GM21786 (cell line): ENCODE measurements around the gene KHSRP.
"Not testable (repeated sequence)": the region's sequence is repeated elsewhere in the genome, so short reads cannot be mapped to it uniquely, and the experiment has no call there.

Experiments used
- ATAC-seq: cut with Tn5 transposase; IDR thresholded peaks from one replicate; pipeline ENCODE4 v1.9.1; 2021; ENCODE audit not compliant: unreplicated experiment

KHSRP gene

DNA sequence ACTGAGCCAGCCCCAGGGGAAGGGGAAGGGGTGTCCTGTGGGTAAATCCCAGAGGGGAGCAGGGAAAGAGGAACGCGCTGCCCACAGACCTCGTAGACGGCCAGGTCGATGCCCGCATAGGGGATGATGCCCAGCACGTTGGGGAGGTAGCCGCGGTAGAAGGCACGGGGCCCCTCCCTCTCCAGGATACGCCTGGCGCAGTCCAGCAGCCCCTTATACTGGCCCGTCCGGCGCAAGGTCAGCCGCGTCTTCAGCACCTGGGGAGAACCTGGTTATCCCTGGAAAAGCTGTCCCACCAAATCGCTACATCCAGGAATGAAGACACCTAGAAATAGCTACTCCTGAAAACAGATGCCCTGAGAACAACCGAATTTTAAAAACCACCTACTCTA lies 27.6 kb upstream of the KHSRP start:
- ATAC-seq: no peak

DNA sequence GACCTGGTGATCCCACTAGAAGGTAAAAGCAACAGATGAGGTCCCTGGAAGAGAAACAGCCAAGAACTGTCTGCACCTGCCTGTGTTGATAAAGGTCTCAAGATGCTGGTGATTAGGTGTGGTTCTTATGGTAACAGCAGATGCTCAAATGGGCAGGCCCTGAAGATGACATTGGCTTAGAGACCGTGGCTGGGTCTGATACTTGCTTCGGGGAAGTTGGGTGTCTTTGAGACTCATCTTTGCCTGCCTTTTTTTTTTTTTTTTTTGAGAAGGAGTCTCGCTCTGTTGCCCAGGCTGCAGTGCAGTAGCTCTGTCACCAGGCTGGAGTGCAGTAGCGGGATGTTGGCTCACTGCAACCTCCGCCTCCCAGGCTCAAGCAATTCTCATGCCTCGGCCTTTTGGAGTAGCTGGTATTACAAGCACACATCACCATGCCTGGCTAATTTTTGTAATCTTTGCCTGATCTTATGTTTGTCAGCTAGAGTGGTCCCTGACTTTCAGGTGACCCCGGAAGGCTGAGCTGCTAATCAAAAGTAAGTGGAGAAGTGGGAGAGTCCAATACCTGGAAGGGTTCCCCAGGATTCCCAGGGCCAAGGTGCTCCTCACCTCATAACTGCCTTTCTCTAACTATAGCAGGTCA lies 27.1 kb upstream of the KHSRP start:
- no peak for ATAC-seq

- no peak for ATAC-seq
Measured at GRCh38 chr19:6450166-6450565, 25.6 kb upstream of the KHSRP start.

DNA sequence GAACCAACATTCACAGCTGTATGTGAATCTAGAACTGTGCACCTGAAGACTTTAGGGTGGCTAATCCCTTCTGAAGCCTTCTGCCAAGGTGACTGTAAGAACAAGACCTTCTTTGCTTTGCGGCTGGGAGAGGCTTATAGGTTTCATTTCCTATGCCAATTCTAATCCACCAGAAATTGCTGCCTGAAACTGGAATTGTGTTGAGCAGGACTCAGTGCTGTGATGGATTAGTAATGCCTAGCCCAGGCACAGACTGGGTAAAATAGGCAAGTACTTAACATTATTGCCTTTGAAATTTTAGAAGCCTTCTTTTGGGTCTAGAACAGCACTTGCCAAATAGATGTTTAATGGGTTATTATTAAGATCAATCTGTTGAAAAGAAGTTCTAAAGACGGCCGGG lies 23.4 kb upstream of the KHSRP start:
- ATAC-seq: no peak

- no peak for ATAC-seq
Measured at GRCh38 chr19:6446452-6446851, 21.8 kb upstream of the KHSRP start.

- no peak for ATAC-seq
Measured at GRCh38 chr19:6443986-6444385, 19.4 kb upstream of the KHSRP start.

DNA sequence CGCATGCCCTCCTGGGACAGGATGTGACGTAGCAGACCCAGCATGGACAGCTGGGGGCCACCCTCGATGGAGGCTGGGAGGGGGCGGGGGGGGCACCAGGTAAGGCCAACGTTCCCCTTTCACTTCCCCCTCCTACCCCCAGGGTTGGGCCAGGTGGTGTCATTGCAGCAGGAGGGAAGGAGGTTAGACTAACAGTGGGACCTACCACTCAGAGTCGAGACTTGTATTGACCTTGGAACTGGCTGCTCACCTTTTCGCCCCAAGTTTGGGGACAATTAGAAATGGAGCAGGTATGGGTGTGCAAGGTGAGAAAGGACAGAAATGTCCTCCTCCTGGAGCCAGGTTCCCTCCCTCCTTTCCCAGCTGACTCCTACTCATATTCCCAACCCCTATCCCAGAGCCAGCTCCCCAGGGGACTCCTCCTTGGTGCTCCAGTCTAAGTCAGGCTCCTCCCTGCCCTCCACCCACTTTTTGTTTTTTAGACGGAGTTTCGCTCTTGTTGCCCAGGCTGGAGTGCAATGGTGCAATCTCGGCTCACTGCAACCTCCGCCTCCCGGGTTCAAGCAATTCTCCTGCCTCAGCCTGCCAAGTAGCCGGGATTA lies 17.6 kb upstream of the KHSRP start:
- no peak for ATAC-seq

DNA sequence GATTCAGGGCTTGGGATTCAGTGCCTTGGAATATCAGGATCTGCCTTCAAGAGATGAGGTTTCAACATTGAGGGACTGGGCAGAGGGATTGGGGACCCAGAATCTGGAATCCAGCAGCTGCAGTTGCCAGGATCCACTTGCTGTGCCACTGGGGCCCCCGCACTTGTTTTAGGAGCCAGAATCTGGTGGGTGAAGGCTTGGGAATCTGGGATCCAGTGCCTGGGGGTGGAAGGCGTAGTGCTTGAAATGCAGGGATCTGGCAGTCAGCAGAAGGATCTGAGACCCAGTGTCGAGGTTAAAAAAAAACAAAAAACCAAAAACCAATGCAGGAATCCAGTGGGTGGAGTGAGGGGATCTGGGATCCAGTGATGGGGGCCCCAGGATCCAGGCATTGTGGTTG lies 16.3 kb upstream of the KHSRP start:
- ATAC-seq: no peak

DNA sequence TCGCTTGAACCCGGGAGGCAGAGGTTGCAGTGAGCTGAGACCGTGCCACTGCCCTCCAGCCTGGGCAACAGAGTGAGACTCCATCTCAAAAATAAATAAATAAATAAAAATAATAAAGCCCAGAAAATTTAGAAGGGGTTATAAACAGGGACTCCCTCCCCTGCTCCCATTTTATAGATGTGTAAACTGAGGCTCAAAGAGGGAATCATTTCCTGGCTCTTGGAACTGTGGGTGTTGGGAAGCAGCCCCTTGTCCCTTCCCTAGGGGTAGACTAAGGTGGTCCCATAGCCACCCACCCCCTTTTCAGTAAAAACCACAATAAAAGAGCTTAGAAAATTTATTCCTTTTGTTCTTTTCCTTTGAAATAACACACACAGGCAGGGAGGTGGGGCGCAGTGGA lies 15.1 kb upstream of the KHSRP start:
- ATAC-seq: no peak

DNA sequence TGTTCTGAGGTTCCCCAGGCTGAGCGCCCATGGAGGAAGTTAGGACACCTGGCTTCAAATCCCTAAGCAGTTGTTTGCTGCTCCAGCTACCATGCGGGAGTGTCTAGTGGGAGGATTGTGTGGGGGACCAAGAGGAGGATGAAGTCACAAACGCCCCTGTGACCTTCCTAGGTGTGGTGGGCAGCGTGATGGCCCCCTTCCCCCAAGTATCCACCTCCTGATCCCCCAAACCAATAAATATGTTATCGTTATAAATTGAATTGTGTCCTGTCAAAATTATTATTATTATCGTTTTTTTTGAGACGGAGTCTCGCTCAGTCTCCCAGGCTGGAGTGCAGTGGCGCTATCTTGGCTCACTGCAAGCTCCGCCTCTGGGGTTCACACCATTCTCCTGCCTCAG lies 9.1 kb upstream of the KHSRP start, which contains the start of gene SLC25A41:
SLC25A41 (minus strand) TSS at position 101 of the 400 bp plus-strand sequence; CDS start at position 31, 70 bp downstream.
- ATAC-seq: no peak

DNA sequence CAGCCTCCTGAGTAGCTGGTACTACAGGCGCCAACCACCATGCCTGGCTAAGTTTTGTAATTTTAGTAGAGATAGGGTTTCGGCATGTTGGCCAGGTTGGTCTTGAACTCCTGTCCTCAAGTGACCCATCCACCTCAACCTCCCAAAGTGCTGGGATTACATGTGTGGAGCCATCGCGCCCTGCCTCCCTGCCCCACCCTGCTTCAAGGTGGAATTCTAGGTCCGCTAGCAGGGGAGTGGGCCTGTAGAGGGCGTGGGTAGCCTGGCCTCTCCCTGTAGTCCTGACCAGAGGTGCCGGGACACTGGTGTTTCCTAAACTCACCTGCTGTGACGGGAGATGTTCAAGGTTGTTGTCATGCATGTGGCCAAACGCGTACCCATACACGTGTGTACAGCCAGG lies 8.6 kb upstream of the KHSRP start:
- no peak for ATAC-seq

GRCh38 chr19:6431891-6432290 lies 7.3 kb upstream of the KHSRP start:
- ATAC-seq: no peak

- no peak for ATAC-seq
Measured at GRCh38 chr19:6429419-6430221, 5.0 kb upstream of the KHSRP start.

DNA sequence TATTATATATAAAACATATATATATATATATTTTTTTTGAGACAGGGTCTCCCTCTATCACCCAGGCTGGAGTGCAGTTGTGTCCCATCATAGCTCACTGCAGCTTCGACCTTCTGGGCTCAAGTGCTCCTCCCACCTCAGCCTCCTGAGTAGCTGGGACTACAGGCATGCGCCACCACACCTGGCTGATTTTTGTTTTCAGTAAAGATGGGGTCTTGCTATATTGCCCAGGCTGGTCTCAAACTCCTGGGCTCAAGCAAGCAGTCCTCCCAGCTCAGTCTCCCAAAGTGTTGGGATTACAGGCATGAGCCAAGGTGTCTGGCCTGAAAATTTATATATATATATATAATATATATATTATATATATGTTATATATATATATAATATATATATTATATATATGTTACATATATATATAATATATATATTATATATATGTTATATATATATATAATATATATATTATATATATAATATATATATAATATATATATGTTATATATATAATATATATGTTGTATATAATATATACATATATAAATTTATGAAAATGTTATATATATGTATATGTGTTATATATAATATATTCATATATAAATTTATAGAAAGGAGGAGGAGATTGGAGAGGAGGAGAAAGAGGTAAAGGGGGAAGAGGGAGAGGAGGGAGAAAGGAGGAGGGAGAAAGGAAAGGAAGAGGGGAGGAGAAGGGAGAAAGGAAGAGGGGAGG lies 4.2 kb upstream of the KHSRP start:
- ATAC-seq: not testable (repeated sequence)

DNA sequence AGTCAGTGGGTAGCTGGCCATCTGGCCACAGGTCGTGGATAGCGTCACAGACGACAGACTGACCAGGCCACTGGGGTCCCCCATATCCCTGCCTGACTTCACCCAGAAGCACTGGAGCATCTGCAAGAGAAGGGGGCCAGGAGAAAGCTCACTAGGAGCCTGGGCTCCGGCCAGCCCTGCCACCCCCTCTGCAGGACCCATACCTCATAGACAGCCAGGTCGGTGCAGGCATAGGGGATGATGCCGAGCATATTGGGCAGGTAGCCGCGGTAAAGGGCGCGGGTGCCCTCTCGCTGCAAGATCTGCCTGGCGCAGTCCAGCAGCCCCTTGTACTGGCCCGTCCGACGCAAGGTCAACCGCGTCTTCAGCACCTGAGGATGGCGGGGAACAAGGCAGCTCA lies 2.5 kb upstream of the KHSRP start:
- ATAC-seq: no peak

DNA sequence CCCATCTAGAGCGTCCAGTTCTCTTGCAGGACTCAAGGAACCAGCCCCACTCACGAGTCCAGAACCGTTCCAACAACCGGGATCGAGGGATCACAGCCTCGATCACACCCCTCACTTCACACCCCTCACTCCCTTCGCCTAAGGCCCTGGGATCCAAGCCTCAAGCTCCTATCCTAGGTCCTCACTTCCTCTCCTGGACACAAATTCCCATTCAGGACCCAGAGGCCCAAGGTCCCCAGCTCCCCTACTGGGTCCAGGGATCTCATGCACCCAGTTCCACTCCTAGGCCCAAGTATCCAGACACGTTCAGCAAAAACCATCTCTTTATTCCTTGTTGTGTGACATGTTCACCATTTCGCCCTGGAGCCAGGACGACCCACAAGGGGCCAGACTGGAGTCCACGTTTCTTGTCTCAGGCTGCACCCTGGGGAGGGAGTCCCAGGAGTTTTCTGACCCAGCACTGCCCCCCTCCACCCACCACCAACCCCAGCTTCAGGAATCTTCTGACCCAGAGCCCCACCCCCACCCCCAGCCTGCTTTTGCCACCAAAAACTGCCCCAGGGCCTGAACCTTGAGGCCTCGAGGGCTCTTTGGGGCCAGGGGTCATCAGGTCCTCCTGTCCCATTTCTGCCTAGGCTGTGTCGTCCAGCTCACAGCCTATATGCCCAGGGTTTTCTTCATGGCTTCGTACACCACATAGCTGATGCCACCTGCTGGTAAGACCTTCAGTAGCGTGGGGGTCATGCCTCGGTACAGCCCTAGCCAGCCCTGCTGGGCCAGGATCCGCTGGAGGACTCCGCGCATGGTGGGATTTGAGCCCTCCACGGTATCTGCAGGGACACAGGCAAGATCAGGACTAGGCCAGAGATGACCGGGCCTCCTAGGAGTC lies 1.4 kb upstream of the KHSRP start:
- ATAC-seq: no peak

DNA sequence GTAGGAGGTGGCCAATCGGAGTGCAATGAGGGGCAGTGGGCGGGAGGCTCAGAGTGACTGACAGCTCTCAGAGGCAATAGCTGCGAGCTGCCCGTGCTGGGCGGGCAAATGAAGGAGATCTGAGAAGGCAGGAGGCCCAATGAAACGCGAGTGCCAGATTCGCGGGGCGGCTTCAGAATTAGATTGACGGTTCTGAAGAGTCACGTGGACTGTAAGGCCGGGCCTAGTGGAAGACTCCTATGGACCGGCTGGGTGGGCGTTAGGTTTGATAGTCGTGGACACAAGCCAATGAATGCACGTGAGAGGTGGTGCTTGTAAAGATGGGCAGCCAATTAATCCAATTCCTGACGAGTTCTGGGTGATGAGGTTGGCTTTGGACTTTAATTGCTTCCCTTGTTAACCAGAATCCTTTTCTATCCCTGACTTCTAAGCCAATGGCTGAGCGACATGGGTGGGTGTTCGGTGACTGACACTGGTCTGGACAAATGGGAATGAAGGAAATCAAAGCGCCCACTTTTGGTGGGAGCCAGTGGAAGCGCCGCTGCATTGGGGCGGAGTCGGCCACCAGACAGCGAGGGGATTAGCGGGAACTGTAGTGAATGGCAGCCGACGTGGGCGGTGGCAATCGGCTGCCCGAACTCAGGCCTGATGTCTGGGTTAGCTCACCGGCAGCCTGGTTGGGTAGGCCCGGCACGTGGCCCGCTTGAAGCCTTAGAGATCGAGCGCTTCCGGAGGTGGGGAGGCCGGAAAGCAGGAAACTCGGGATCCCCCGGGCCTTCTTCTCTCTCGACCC lies 524 bp upstream of the KHSRP start:
- ATAC-seq: peak; percentile 83

DNA sequence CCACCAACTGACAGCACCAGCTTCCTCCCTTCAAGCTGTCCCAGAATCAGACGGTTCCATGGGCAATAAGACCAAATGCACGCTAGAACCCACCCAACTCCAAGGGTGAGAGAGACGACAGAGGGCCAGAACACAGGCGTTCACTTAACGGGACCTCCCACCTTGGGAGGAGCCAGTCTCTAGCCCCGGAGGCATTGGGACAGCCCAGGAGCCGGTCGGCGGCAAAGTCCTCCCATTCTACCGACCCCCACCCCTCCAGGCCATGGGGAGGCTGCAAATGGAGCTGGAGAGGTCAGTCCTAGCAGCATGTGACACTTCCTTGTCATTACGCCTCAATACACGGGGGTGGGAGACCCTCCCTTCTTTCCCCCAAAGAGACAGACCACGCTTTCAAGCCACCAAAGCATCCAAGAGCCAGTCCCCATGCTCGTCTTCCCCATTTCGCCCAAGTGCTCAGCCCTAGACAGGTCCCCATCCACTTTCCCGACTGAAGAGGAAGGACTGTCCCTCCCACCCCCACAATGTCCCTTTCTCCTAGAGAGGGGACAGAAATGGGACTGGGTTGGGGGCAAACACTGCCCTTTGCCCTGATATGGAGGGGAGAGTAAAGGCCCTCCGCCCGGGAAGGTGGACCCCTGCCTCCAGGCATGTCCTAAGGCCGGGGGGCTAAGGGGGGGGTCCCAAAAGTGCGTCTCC lies 964 bp downstream of the KHSRP start:
- ATAC-seq: no peak
